T-helper 2 cell treated with Interferon-gamma antibody and Interleukin-4, amounts not matched to agents 5 μg/mL and 100 μg/mL, for 36 hours (primary cell): ENCODE data around the gene SLC25A52.
"Not testable (repeated sequence)": the region's sequence is repeated elsewhere in the genome, so short reads cannot be mapped to it uniquely, and the experiment has no call there.

ENCODE experiments used
- DNase-seq: peaks from one replicate; pipeline ENCODE4 v3.0.0; 2021; ENCODE audit warnings: low spot score
- H3K27ac Mint-ChIP-seq: one replicate; pipeline ENCODE4 v1.8.0; 2021; ENCODE audit warnings: mild to moderate bottlenecking, mixed read lengths
- H3K27me3 Mint-ChIP-seq: one replicate; pipeline ENCODE4 v1.8.0; 2021; ENCODE audit warnings: low read depth, mixed read lengths
- H3K36me3 Mint-ChIP-seq: one replicate; pipeline ENCODE4 v1.8.0; 2021; ENCODE audit warnings: low read depth, mixed read lengths
- H3K4me1 Mint-ChIP-seq: one replicate; pipeline ENCODE4 v1.8.0; 2021; ENCODE audit warnings: low read depth, mixed read lengths
- H3K4me3 Mint-ChIP-seq: one replicate; pipeline ENCODE4 v1.8.0; 2022; ENCODE audit warnings: mild to moderate bottlenecking, moderate library complexity, mixed read lengths
- H3K9me3 Mint-ChIP-seq: one replicate; pipeline ENCODE4 v1.8.0; 2021; ENCODE audit warnings: mixed read lengths

Gene SLC25A52

GRCh38 chr18:31760695-31761094 lies at the start of gene SLC25A52:
SLC25A52 (minus strand) TSS chr18:31760880; CDS start chr18:31760661, 219 bp downstream.
- Mint-ChIP-seq H3K36me3 (no peaks in the 10 kb centered on the region), H3K27me3 (no peaks in the 10 kb centered on the region), H3K27ac (no peak within 1 kb of the TSS), H3K4me1 (no peaks in the 10 kb centered on the region), H3K9me3 (no peaks in the 10 kb centered on the region), H3K4me3 (no peak within 1 kb of the TSS)
- DNase-seq, result no peak

GRCh38 chr18:31809049-31809448 lies 48.4 kb upstream of the SLC25A52 start:
- not testable (repeated sequence) for H3K27me3 Mint-ChIP-seq, H3K36me3 Mint-ChIP-seq, H3K27ac Mint-ChIP-seq, H3K4me1 Mint-ChIP-seq, DNase-seq, H3K4me3 Mint-ChIP-seq, H3K9me3 Mint-ChIP-seq

- Mint-ChIP-seq H3K9me3 (no peaks in the 10 kb centered on the region), H3K27ac (no peak overlapping the region), H3K4me3 (no peak overlapping the region), H3K4me1 (no peaks in the 10 kb centered on the region), H3K36me3 (no peaks in the 10 kb centered on the region), H3K27me3 (no peaks in the 10 kb centered on the region)
- no peak for DNase-seq
Observed at GRCh38 chr18:31801078-31801477, 40.4 kb upstream of the SLC25A52 start.

GRCh38 chr18:31799257-31799656 lies 38.6 kb upstream of the SLC25A52 start:
- DNase-seq, H3K4me3 Mint-ChIP-seq, H3K9me3 Mint-ChIP-seq, H3K4me1 Mint-ChIP-seq, H3K27me3 Mint-ChIP-seq, H3K36me3 Mint-ChIP-seq, H3K27ac Mint-ChIP-seq: not testable (repeated sequence)

- Mint-ChIP-seq H3K4me3 (no peak overlapping the region), H3K27me3 (no peaks in the 10 kb centered on the region), H3K9me3 (no peaks in the 10 kb centered on the region), H3K27ac (no peak overlapping the region), H3K36me3 (no peaks in the 10 kb centered on the region), H3K4me1 (no peaks in the 10 kb centered on the region)
- no peak for DNase-seq
Observed at GRCh38 chr18:31798399-31798798, 37.7 kb upstream of the SLC25A52 start.

GRCh38 chr18:31795747-31796146 lies 35.1 kb upstream of the SLC25A52 start:
- Mint-ChIP-seq H3K9me3 (no peaks in the 10 kb centered on the region), H3K27me3 (no peaks in the 10 kb centered on the region), H3K27ac (no peak overlapping the region)

GRCh38 chr18:31793531-31793930 lies 32.9 kb upstream of the SLC25A52 start:
- Mint-ChIP-seq H3K9me3 (no peaks in the 10 kb centered on the region), H3K27me3 (no peaks in the 10 kb centered on the region), H3K36me3 (no peaks in the 10 kb centered on the region), H3K4me3 (no peak overlapping the region), H3K4me1 (no peaks in the 10 kb centered on the region), H3K27ac (no peak overlapping the region)
- no peak for DNase-seq

More at GRCh38 chr18:31795747-31796146, 35.1 kb upstream of the SLC25A52 start:
- H3K4me3 Mint-ChIP-seq, result no peak overlapping the region
- DNase-seq, result no peak
- no peaks in the 10 kb centered on the region for H3K36me3 Mint-ChIP-seq
- H3K4me1 Mint-ChIP-seq, result no peaks in the 10 kb centered on the region

- H3K27ac Mint-ChIP-seq, result no peak overlapping the region
- no peak for DNase-seq
- no peaks in the 10 kb centered on the region for H3K9me3 Mint-ChIP-seq
- H3K4me3 Mint-ChIP-seq, result no peak overlapping the region
- H3K36me3 Mint-ChIP-seq, result no peaks in the 10 kb centered on the region
- H3K4me1 Mint-ChIP-seq, result no peaks in the 10 kb centered on the region
- H3K27me3 Mint-ChIP-seq, result no peaks in the 10 kb centered on the region
Observed at GRCh38 chr18:31792580-31792911, 31.9 kb upstream of the SLC25A52 start.

GRCh38 chr18:31791817-31792579 lies 31.3 kb upstream of the SLC25A52 start:
- Mint-ChIP-seq H3K36me3 (no peaks in the 10 kb centered on the region), H3K4me1 (no peaks in the 10 kb centered on the region), H3K27ac (no peak overlapping the region), H3K9me3 (no peaks in the 10 kb centered on the region), H3K27me3 (no peaks in the 10 kb centered on the region), H3K4me3 (no peak overlapping the region)
- DNase-seq, result no peak

- H3K4me3 Mint-ChIP-seq, result no peak overlapping the region
- no peaks in the 10 kb centered on the region for H3K4me1 Mint-ChIP-seq
- DNase-seq, result no peak
- H3K27ac Mint-ChIP-seq, result no peak overlapping the region
- H3K9me3 Mint-ChIP-seq, result no peaks in the 10 kb centered on the region
- no peaks in the 10 kb centered on the region for H3K36me3 Mint-ChIP-seq
- no peaks in the 10 kb centered on the region for H3K27me3 Mint-ChIP-seq
Observed at GRCh38 chr18:31789409-31789808, 28.7 kb upstream of the SLC25A52 start.

- Mint-ChIP-seq H3K27ac (no peak overlapping the region), H3K27me3 (peaks cover 2% of the 10 kb centered on the region), H3K36me3 (no peaks in the 10 kb centered on the region), H3K9me3 (peaks cover 16% of the 10 kb centered on the region), H3K4me3 (no peak overlapping the region), H3K4me1 (no peaks in the 10 kb centered on the region)
- no peak for DNase-seq
Observed at GRCh38 chr18:31783059-31783458, 22.4 kb upstream of the SLC25A52 start.

- no peak for DNase-seq
- H3K4me1 Mint-ChIP-seq, result no peaks in the 10 kb centered on the region
- H3K4me3 Mint-ChIP-seq, result no peak overlapping the region
- H3K36me3 Mint-ChIP-seq, result no peaks in the 10 kb centered on the region
- no peak overlapping the region for H3K27ac Mint-ChIP-seq
- H3K27me3 Mint-ChIP-seq, result peaks cover 2% of the 10 kb centered on the region
- peaks cover 20% of the 10 kb centered on the region for H3K9me3 Mint-ChIP-seq
Observed at GRCh38 chr18:31778391-31778950, 17.8 kb upstream of the SLC25A52 start.

GRCh38 chr18:31776093-31776492 lies 15.4 kb upstream of the SLC25A52 start:
- Mint-ChIP-seq H3K4me1 (no peaks in the 10 kb centered on the region), H3K36me3 (no peaks in the 10 kb centered on the region), H3K27ac (no peak overlapping the region), H3K4me3 (no peak overlapping the region), H3K9me3 (peaks cover 20% of the 10 kb centered on the region), H3K27me3 (no peaks in the 10 kb centered on the region)
- DNase-seq, result no peak

- Mint-ChIP-seq H3K36me3 (no peaks in the 10 kb centered on the region), H3K4me1 (no peaks in the 10 kb centered on the region), H3K27me3 (no peaks in the 10 kb centered on the region), H3K9me3 (peaks cover 20% of the 10 kb centered on the region), H3K27ac (no peak overlapping the region), H3K4me3 (no peak overlapping the region)
- DNase-seq, result no peak
Observed at GRCh38 chr18:31774962-31775361, 14.3 kb upstream of the SLC25A52 start.

- H3K27me3 Mint-ChIP-seq, result no peaks in the 10 kb centered on the region
- H3K27ac Mint-ChIP-seq, result no peak overlapping the region
- peaks cover 15% of the 10 kb centered on the region for H3K9me3 Mint-ChIP-seq
- DNase-seq, result no peak
- no peaks in the 10 kb centered on the region for H3K36me3 Mint-ChIP-seq
- no peak overlapping the region for H3K4me3 Mint-ChIP-seq
- no peaks in the 10 kb centered on the region for H3K4me1 Mint-ChIP-seq
Observed at GRCh38 chr18:31774477-31774785, 13.8 kb upstream of the SLC25A52 start.
